Bronchus fibroblast of lung (primary cell): Measurements from ENCODE around the gene NOXRED1. TPM values are rescaled to one million over a fixed set of nuclear protein-coding genes. Genes with fewer than 3 reads are reported as not detected.

Source experiments
- total RNA-seq: library from RNA; depleted of rRNA; stranded (reverse); fragments of >200 nt; gene quantifications from 2 replicates; pipeline ENCODE4 v1.2.3, GENCODE V29; 2015

Gene NOXRED1
- not detected in 2 replicates for total RNA-seq

GRCh38 chr14:77423423-77423822, at the start of gene NOXRED1:
NOXRED1 (minus strand) TSS chr14:77423523; CDS start chr14:77422889, 634 bp downstream.

GRCh38 chr14:77457522-77458248, 34.4 kb upstream of the NOXRED1 start, which contains the start of the genes AHSA1 and VIPAS39:
AHSA1 (plus strand) TSS chr14:77458093; CDS start chr14:77458190, 97 bp downstream.
VIPAS39 (minus strand) TSS chr14:77457601; CDS start chr14:77454102, 3,499 bp downstream.

GRCh38 chr14:77376771-77377501, 46.4 kb downstream of the NOXRED1 start, which contains the start of the genes SAMD15 and TMED8:
SAMD15 (plus strand) TSS chr14:77377379; CDS start chr14:77377419, 40 bp downstream.
TMED8 (minus strand) TSS chr14:77377094; CDS start chr14:77377053, 41 bp downstream.

Other genes starting within 250 kb of the NOXRED1 start
- not detected in 2 replicates for gene TMEM63C, start 241.7 kb downstream of the NOXRED1 start, total RNA-seq
- gene NGB, start 152.3 kb downstream of the NOXRED1 start, total RNA-seq: not detected in 2 replicates
- 10.3 and 13.1 TPM in 2 replicates for gene POMT2, start 102.6 kb downstream of the NOXRED1 start, total RNA-seq
- gene GSTZ1, start 102.5 kb downstream of the NOXRED1 start, total RNA-seq: 31.8 and 34.8 TPM in 2 replicates
- 3.9 and 5.0 TPM in 2 replicates for gene TMED8, start 46.4 kb downstream of the NOXRED1 start, total RNA-seq
- 0.45 and 1.0 TPM in 2 replicates for gene SAMD15, start 46.1 kb downstream of the NOXRED1 start, total RNA-seq
- gene VIPAS39, start 34.1 kb upstream of the NOXRED1 start, total RNA-seq: 21.7 and 22.2 TPM in 2 replicates
- gene AHSA1, start 34.6 kb upstream of the NOXRED1 start, total RNA-seq: 123 and 136 TPM in 2 replicates
- 0.15 TPM in 1 of 2 replicates, not detected in the other for gene ISM2, start 75.3 kb upstream of the NOXRED1 start, total RNA-seq
- gene SPTLC2, start 193.1 kb upstream of the NOXRED1 start, total RNA-seq: 15.0 and 16.6 TPM in 2 replicates